SK-N-SH treated with all-trans-retinoic acid at 6 μM for 48 hours (cell line): ENCODE results near the gene TPM1.

Source experiments
- ATAC-seq: fragments of 200-7000 bp; cut with Tn5 transposase; 3 replicates; pipeline ENCODE4 v1.9.1; 2020; ENCODE audit warnings: mild to moderate bottlenecking, moderate library complexity
- ARNTL ChIP-seq: fragments of 450-650 bp; formaldehyde crosslinking; IDR thresholded peaks from 2 replicates; pipeline ENCODE4 v1.5.0; 2020; ENCODE audit warnings: low read depth, mild to moderate bottlenecking, moderate library complexity, borderline replicate concordance
- CREB5 ChIP-seq: fragments of 250-450 bp; sonication (Bioruptor Pico); IDR thresholded peaks from 2 replicates; pipeline ENCODE4 v1.5.1; 2020; ENCODE audit warnings: low read depth, mild to moderate bottlenecking, moderate library complexity
- CSDC2 ChIP-seq: fragments of 250-450 bp; sonication (Bioruptor Pico); IDR thresholded peaks from 2 replicates; pipeline ENCODE4 v1.5.0; 2020; ENCODE audit warnings: mild to moderate bottlenecking, moderate library complexity
- CSRNP3 ChIP-seq: fragments of 250-450 bp; sonication (Bioruptor Pico); IDR thresholded peaks from 2 replicates; pipeline ENCODE4 v1.5.1; 2021; ENCODE audit warnings: mild to moderate bottlenecking, moderate library complexity
- ESRRG ChIP-seq: fragments of 250-450 bp; sonication (Bioruptor Pico); IDR thresholded peaks from 2 replicates; pipeline ENCODE4 v1.6.1; 2021; ENCODE audit warnings: mild to moderate bottlenecking
- ISL1 ChIP-seq: fragments of 250-450 bp; sonication (Bioruptor Pico); IDR thresholded peaks from 2 replicates; pipeline ENCODE4 v2.1.2; 2022; ENCODE audit warnings: mild to moderate bottlenecking, moderate library complexity
- OSR1 ChIP-seq: fragments of 250-450 bp; sonication (Bioruptor Pico); IDR thresholded peaks from 2 replicates; pipeline ENCODE4 v1.8.0; 2022; ENCODE audit warnings: moderate library complexity, mild to moderate bottlenecking, inconsistent platforms
- POU6F1 ChIP-seq: fragments of 250-450 bp; sonication (Bioruptor Pico); IDR thresholded peaks from 2 replicates; pipeline ENCODE4 v1.8.0; 2021; ENCODE audit warnings: low read depth, mild to moderate bottlenecking, moderate library complexity, borderline replicate concordance
- PPARA ChIP-seq: fragments of 250-450 bp; sonication (Bioruptor Pico); IDR thresholded peaks from 2 replicates; pipeline ENCODE4 v1.5.0; 2020; ENCODE audit warnings: mild to moderate bottlenecking, borderline replicate concordance
- RARB ChIP-seq: fragments of 250-450 bp; sonication (Bioruptor Pico); IDR thresholded peaks from 2 replicates; pipeline ENCODE4 v1.8.0; 2021; ENCODE audit warnings: mild to moderate bottlenecking, moderate library complexity
- TCF4 ChIP-seq: fragments of 250-450 bp; sonication (Bioruptor Pico); IDR thresholded peaks from 2 replicates; pipeline ENCODE4 v1.8.0; 2021; ENCODE audit warnings: mild to moderate bottlenecking, moderate library complexity, borderline replicate concordance
- ZC3H10 ChIP-seq: fragments of 250-450 bp; sonication (Bioruptor Pico); IDR thresholded peaks from 2 replicates; pipeline ENCODE4 v1.5.1; 2021; ENCODE audit warnings: mild to moderate bottlenecking, moderate library complexity
- ZFP3 ChIP-seq: fragments of 250-450 bp; sonication (Bioruptor Pico); IDR thresholded peaks from 2 replicates; pipeline ENCODE4 v1.5.0; 2020; ENCODE audit warnings: mild to moderate bottlenecking, moderate library complexity
- ZFP30 ChIP-seq: fragments of 450-650 bp; formaldehyde crosslinking; IDR thresholded peaks from 2 replicates; pipeline ENCODE4 v1.5.0; 2022; ENCODE audit warnings: mild to moderate bottlenecking, moderate library complexity
- ZNF565 ChIP-seq: fragments of 450-650 bp; formaldehyde crosslinking; conservative IDR thresholded peaks from 2 replicates; pipeline ENCODE4 v1.5.0; 2020; ENCODE audit warnings: low read depth, mild to moderate bottlenecking, moderate library complexity
- ZNF8 ChIP-seq: fragments of 450-650 bp; formaldehyde crosslinking; IDR thresholded peaks from 2 replicates; pipeline ENCODE4 v1.5.0; 2020; ENCODE audit warnings: mild to moderate bottlenecking, moderate library complexity
- TF ChIP-seq, protein P1 (sequence below): fragments of 250-450 bp; sonication (Bioruptor Pico); IDR thresholded peaks from 2 replicates; pipeline ENCODE4 v1.5.0; 2020; ENCODE audit warnings: mild to moderate bottlenecking, moderate library complexity

The TPM1 gene

GRCh38 chr15:63013052-63013808 is 29.3 kb upstream of the TPM1 start:
- TF ChIP-seq ISL1 (CRISPR knock-in tag), result no peak; the same call in 1 of the 2 replicates
- no peak for TF ChIP-seq CSRNP3 (CRISPR knock-in tag)
- no peak for TF ChIP-seq RARB (CRISPR knock-in tag)
- TF ChIP-seq ARNTL (CRISPR knock-in tag), result no peak
- TF ChIP-seq ESRRG (CRISPR knock-in tag), result no peak
- TF ChIP-seq, protein P1, sequence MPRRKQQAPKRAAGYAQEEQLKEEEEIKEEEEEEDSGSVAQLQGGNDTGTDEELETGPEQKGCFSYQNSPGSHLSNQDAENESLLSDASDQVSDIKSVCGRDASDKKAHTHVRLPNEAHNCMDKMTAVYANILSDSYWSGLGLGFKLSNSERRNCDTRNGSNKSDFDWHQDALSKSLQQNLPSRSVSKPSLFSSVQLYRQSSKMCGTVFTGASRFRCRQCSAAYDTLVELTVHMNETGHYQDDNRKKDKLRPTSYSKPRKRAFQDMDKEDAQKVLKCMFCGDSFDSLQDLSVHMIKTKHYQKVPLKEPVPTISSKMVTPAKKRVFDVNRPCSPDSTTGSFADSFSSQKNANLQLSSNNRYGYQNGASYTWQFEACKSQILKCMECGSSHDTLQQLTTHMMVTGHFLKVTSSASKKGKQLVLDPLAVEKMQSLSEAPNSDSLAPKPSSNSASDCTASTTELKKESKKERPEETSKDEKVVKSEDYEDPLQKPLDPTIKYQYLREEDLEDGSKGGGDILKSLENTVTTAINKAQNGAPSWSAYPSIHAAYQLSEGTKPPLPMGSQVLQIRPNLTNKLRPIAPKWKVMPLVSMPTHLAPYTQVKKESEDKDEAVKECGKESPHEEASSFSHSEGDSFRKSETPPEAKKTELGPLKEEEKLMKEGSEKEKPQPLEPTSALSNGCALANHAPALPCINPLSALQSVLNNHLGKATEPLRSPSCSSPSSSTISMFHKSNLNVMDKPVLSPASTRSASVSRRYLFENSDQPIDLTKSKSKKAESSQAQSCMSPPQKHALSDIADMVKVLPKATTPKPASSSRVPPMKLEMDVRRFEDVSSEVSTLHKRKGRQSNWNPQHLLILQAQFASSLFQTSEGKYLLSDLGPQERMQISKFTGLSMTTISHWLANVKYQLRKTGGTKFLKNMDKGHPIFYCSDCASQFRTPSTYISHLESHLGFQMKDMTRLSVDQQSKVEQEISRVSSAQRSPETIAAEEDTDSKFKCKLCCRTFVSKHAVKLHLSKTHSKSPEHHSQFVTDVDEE (CRISPR knock-in tag), result no peak
- no peak for TF ChIP-seq OSR1 (CRISPR knock-in tag)
- TF ChIP-seq CSDC2 (CRISPR knock-in tag), result no peak
- no peak for TF ChIP-seq ZNF565 (CRISPR knock-in tag)
- no peak for TF ChIP-seq ZNF8 (CRISPR knock-in tag)
- TF ChIP-seq ZFP3, result no peak
- no peak for TF ChIP-seq CREB5 (CRISPR knock-in tag)
- peak; percentile 76 for ATAC-seq

- TF ChIP-seq CSRNP3 (CRISPR knock-in tag), result no peak
- ATAC-seq, result no peak
Measured at GRCh38 chr15:63014578-63014977, 28.0 kb upstream of the TPM1 start.

GRCh38 chr15:63015618-63016017 is 26.9 kb upstream of the TPM1 start:
- ATAC-seq, result peak; percentile 40; the same call in 1 of the 3 replicates
- TF ChIP-seq ZFP3, result peak; percentile 49; the same call in 1 of the 2 replicates
- no peak for TF ChIP-seq POU6F1 (CRISPR knock-in tag)
- TF ChIP-seq CSRNP3 (CRISPR knock-in tag), result no peak
- TF ChIP-seq ZFP30 (CRISPR knock-in tag), result no peak
- no peak for TF ChIP-seq TCF4

DNA sequence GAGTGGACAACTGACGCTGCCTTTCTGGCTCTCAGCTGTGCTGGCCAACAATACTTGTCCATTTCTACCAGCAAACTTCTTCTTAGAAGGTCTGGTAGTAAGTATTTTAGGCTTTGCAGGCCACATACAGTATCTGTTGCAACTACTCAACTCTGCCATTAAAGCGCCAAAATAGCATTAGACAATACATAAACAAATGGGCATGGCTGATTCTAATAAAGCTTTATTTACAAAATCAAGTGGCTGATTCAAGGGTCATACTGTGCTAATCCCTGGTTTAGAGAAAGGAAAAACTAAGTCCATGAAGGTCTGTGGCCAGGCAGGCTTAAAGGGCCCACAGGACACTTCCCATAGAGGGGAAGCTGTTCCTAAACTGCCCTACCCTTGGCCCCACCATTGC is 26.3 kb upstream of the TPM1 start:
- no peak for ATAC-seq
- TF ChIP-seq ZC3H10 (CRISPR knock-in tag) (no peak), ZFP3 (no peak), ZNF565 (CRISPR knock-in tag) (no peak), ZFP30 (CRISPR knock-in tag) (no peak), ESRRG (CRISPR knock-in tag) (no peak), RARB (CRISPR knock-in tag) (no peak), OSR1 (CRISPR knock-in tag) (no peak), ZNF8 (CRISPR knock-in tag) (no peak), POU6F1 (CRISPR knock-in tag) (no peak), CREB5 (CRISPR knock-in tag) (no peak), PPARA (no peak)
